Midbrain (tissue), 1 donor: ENCODE results near the gene FANCD2.
"Not testable (repeated sequence)": the region's sequence is repeated elsewhere in the genome, so short reads cannot be mapped to it uniquely, and the experiment has no call there.

Experiments
- DNase-seq: peaks from one replicate; lab custom pipeline; 2025; lab: John Stamatoyannopoulos, UW

FANCD2 gene

DNA sequence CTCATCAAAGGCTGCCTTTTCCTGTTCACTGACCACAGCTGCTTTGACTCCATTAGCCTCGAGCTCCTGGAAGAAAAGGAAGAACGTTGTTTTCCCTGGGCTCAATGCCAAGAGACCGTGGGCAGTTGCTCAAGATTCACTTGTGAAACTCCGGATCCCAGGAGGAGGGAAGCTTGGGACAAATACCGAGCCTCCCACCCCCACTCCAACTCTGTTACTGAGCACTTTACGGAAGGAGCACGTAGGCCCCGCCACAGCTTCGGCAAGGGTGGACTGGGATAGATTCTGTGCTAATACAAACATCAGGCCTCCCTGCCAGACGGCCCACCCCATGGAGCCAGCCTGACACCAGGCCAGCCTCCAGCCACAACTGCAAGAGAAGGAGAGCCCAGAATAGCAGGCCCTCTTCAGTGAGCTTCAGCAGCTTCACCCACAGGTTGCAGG, 10.8 kb upstream of the FANCD2 start:
- peak; percentile 85 for DNase-seq

DNA sequence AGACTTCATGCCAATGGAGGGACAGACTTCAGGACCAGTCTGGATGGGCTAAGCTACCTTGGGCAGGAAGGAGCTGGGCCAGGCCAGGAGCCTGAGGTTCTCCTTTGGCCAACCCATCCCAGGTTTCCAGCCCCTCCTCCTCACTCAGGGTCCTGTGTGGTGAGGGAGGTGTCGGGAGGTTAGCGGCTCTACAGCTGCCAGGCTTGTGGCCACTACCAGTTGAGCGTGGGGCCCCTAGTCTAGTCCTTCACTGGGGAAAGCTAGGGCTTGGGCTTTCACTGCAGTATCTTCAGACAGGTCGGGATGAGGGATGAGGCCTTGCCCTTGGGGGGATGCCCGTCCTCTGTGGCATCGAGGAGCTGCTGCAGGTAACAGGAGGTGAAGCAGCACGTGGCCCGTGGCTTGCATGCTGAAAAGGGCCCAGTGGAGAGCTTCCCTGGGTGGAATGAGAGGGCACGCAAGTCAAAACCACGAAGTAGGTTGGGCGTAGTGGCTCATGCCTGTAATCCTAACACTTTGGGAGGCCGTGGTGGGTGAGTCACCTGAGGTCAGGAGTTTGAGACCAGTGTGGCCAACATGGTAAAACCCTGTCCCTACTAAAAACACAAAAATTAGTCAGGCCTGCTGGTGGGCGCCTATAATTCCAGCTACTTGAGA, 8.5 kb upstream of the FANCD2 start:
- DNase-seq, result no peak

DNA sequence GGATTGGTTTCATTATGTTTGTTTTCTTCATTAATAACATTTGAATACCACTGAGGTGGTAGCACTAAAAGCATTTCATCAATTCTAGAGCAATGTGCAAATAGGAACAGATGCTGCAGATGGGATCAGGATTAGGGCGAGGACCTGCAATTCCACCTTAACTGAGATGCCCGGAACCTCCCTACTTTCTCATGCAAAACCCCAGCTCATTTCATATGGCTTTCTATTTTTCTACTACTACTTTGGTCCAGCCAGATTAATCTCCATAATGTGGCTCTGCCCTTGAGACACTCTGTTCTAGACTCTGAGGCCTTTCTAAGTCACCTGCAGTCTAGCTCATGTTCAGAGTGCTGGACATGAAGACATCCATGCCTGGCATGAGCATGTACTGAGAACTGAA, 7.4 kb upstream of the FANCD2 start:
- not testable (repeated sequence) for DNase-seq

DNA sequence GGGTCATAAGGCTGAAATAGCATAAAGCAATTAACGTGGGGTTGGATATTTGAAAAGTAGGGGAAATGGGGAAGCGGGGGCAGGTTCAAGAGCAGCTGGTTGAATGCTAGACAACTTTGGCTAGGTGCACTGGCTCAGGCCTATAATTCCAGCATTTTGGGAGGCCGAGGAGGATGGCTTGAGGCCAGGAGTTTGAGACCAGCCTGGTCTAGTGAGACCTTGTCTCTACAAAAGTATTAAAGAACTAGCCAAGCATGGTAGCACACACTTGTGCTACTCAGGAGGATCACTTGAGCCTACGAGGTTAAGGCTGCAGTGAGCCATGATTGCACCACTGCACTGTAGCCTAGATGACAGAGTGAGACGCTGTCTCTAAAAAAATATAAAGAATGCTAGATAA, 6.9 kb upstream of the FANCD2 start:
- no peak for DNase-seq

DNA sequence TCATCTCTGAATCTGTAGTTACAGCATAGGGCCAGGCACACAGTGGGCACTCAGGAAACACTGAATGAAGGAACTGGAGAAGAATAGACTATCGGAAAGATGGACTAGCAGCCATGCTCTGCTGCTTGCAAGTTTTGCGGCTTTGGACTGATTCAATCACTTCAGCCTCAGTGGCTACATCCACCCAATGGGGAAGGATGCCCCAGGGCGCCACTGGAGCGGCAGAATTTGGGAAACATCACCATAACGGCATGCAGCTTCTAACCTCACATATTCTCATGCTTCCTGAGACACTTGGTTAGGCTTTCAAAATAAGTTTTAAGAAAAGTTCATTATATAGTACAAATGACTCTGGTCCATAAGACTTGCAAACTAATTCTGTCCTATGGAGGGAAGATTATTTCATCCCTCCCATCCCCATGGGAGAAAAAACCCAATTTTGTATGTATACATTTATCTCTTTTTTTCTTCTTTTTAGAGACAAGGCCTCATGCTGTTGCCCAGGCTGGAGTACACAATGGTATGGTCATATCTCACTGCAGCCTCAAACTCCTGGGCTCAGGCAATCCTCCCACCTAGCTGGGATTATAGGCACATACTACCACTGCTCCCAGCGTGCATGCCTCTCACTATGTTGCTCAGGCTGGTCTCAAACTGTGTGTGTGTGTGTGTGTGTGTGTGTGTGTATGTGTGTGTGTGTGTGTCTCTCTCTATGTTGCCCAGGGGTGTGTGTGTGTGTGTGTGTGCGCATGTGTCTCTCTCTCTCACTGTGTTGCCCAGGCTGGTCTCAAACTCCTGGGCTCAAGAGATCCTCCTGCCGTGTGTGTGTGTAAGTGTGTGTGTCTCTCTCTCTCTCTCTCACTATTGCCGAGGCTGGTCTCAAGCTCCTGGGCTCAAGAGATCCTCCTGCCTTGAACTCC, 4.1 kb upstream of the FANCD2 start:
- no peak for DNase-seq

DNA sequence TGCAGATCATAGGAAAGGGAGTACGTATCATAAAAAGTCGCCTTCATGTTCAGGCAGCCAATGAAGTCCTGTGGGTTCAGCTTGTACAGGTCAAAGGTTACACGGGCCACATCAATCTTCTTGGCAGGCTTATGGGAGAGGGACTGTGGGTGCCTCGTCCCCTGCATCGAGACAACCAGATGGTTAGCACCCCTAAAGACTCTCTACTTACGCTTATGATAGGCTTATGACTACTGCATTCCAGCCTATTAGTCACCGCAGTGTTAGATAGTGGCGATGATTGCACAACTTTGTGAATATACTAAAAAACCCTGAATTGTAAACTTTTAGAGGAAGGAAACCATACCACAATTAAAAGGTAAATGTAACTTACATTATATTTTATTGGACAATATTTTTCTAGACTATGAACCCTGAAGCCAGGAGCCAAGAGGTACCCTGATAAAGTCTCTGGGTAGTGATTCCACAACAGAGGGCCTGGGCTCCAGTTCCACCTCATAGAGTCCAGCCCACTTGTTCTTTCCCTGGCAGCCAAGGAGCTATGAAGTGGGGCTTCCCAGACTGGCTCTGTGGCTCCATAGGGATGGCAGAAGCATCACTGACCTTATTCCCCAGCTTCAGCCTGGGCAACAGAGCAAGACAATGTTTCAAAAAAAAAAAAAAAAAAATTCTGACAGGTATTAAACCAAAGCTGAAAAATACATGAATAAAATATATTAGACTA, 2.5 kb upstream of the FANCD2 start:
- DNase-seq, result no peak

DNA sequence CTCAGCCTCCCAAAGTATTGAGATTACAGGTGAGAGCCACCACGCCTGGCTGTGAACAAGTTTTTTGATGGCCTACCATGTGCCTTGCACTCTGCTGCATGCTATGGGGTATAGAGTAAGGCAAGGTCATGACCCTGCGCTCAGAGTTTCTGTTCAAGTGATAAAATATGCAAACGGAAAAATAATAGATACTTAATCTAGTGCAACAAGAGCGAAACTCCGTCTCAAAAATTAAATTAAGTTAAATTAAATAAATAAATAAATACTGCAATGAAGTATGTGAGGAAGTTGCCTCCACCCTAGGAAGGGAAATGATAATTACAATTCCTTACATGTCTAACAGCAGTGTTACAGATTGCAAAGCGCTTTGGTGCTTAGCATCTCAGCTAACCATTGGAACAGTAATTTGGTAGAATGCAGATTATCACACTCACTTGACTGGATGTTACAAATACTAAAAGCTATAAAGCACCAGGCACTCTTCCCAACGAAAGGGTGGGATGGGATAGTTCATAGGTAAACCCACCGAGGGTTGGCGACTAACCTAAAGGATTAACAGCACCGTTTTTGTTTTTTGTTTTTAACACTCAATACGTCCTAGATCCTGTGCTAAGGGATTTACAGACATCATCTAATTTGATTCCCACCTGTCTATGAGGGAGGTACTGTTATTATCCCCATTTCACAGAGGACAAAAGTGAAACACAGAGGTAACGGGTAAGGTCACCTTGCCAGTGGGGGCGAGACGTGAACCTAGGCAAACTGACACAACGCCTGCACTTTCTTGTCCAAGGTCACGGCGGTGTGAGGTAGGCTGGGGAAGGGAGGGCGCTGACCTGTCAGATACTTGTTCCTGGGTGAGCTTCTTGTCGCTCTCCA, 793 bp upstream of the FANCD2 start:
- no peak for DNase-seq

DNA sequence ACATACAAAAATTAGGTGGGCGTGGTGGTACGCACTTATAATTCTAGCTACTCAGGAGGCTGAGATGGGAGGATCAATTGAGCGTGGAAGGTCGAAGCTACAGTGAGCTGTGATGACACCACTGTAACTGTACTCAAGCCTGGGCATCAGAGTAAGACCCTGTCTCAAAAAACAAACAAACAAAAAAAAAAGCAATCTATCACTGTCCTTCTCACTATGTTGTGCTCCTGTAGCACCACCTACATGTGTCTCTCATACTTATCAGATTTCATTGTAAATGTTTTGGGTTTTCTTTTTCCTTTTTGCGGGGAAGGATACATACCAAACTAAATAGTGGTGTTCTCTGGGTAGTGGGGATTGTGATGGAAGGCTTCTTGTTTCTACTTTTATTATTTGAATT, 14.8 kb downstream of the FANCD2 start:
- no peak for DNase-seq

DNA sequence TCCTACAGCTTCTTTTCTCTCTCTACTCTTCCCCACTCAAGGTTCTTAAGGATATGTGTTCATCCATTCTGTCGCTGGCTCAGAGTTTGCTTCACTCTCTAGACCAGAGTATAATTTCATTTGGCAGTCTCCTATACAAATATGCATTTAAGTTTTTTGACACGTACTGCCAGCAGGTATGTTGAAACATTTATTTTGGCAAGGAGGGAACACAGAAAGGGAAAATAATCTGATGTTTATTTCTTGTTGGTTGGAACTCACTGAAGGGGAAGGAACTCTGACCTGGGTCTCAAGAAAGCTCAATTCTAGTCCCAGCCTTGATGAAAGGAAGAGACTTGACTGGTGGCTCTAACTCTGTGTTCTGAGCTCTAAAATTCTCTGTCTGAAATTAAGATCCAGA, 21.6 kb downstream of the FANCD2 start:
- DNase-seq, result no peak

DNA sequence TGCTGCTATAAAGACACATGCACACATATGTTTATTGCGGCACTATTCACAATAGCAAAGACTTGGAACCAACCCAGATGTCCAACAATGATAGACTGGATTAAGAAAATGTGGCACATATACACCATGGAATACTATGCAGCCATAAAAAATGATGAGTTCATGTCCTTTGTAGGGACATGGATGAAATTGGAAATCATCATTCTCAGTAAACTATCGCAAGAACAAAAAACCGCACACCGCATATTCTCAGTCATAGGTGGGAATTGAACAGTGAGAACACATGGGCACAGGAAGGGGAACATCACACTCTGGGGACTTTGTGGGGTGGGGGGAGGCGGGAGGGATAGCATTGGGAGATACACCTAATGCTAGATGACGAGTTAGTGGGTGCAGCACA, 26.8 kb downstream of the FANCD2 start:
- DNase-seq, result not testable (repeated sequence)

DNA sequence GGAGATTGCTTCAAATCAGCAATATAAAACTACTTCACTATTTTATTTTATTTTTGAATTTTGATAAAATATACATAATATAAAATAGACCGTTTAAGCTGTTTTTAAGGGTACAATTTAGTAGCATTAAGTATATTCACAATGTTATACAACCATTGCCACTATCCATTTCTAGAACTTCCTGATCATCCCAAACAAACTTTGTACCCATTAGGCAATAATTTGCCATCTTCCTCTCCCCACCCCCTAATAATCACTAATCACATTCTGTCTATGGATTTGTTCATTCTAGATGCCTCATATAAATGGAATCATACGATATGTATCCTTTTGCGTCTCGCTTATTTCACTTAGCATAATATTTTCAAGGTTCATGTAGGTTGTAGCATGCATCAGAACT, 28.9 kb downstream of the FANCD2 start:
- no peak for DNase-seq

DNA sequence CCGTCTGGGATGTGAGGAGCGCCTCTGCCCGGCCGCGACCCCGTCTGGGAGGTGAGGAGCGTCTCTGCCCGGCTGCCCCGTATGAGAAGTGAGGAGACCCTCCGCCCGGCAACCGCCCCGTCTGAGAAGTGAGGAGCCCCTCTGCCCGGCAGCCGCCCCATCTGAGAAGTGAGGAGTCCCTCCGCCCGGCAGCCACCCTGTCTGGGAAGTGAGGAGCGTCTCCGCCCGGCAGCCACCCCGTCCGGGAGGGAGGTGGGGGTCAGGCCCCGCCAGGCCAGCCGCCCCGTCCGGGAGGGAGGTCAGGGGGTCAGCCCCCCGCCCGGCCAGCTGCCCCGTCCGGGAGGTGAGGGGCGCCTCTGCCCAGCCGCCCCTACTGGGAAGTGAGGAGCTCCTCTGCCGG, 43.8 kb downstream of the FANCD2 start:
- DNase-seq, result not testable (repeated sequence)

DNA sequence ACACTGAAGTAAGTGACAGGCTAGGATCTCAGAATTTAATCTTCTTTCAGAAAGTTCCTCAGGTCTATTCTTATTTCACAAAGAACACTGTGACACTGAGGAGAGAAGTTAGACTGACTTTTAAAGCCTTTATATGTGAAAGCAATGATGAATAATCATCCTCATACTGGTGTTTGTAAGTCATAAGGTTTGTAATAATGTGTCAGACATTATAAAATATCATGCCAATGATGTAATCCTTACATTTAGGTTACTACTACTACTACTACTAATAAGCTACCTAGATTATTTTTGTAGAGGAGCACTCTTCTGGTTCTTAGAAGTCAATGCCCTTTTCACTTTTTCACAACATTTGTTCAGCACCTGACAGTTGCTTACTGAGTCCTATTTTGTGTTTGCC, 48.4 kb downstream of the FANCD2 start:
- DNase-seq, result no peak

DNA sequence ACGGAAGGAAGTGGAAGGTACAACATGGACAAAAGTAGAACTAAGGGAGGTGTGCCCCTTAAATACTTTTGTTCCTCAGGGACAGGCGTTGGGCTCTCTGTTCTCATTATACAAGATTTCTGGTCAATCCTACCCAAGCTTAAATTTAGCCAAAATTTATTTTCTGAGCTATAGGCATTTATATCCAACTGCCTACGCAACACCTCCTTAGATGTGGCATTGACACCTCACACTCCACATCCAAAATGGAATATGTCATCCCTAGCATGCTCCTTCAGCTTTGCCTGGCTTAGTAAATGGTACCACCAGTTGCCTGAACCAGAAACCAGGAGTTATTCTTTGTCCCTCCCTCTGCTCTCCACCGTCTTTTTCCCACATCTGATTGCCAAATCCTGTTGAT, 55.6 kb downstream of the FANCD2 start:
- no peak for DNase-seq

DNA sequence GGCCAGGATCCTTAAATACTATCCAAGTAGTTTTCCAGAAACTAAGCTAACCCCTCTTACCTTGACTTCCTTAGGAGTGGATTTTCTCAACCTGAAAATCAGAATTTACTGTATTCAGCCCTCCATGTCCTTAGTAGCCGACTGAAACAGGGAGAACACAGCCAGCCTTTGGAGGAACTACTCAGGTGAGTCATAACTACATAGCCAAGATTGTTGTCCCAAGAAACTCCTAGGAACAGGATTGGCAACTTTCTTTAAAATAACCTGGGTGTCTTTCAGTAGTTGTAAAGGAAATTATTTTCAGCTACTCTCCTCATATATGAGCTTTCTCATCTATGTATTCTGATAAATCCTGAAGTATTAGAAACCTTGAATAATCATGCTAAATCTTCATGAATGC, 59.5 kb downstream of the FANCD2 start:
- DNase-seq, result no peak

DNA sequence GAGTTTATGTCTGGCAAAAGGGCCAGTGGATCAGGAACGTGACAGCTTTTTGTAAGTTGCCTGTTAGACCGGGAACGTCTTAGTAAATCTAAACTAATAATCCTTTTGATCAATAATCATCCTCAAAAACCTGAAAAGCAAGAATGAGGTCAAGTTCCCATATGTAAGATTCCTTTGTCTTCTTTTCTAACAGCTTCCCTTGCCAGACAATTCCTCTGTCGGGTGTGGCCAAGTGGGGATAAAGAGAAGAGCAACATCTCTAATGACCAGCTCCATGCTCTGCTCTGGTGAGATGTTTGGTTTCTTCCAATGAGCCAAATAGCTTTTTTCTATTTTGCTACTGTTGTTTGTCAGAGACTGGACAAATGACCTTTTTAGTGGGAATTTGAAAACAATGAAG, 62.0 kb downstream of the FANCD2 start:
- DNase-seq, result no peak

DNA sequence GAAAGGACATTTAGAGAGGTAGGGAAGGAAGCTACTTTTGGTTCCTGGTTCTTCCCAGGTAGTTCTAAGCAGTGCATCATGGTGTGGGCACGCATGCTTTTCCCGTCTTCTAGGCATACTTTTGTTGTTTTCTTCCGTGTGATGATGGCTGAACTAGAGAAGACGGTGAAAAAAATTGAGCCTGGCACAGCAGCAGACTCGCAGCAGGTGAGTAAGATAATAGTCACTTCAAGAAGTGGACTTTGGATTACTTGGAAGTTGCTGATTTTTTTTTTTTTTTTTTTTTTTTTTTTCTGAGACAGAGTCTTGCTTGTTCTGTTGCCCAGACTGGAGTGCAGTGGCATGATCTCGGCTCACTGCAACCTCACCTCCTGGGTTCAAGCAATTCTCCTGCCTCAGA, 63.9 kb downstream of the FANCD2 start:
- no peak for DNase-seq

DNA sequence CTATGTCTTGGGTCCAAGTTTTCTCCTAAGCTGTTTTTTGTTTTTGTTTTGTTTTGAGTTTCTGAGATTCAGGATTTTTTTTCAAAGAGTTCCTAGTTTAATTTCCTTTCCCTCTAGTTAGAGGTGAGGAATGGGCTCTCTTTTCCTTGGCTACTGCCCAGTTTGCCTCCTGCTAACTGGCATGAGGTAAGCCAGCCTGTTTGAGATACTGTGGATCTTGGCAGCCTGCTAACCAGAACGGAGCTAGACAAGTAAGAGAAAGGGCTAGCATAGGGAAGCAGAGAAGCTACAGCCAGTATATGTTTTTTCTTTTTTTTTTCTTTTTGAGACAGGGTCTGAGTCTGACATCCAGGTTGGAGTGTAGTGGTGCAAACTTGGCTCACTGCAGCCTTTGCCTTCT, 64.5 kb downstream of the FANCD2 start:
- not testable (repeated sequence) for DNase-seq

DNA sequence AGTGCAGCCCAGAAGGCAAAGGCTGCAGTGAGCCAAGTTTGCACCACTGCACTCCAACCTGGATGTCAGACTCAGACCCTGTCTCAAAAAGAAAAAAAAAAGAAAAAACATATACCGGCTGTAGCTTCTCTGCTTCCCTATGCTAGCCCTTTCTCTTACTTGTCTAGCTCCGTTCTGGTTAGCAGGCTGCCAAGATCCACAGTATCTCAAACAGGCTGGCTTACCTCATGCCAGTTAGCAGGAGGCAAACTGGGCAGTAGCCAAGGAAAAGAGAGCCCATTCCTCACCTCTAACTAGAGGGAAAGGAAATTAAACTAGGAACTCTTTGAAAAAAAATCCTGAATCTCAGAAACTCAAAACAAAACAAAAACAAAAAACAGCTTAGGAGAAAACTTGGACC, 65.2 kb downstream of the FANCD2 start:
- DNase-seq, result not testable (repeated sequence)

DNA sequence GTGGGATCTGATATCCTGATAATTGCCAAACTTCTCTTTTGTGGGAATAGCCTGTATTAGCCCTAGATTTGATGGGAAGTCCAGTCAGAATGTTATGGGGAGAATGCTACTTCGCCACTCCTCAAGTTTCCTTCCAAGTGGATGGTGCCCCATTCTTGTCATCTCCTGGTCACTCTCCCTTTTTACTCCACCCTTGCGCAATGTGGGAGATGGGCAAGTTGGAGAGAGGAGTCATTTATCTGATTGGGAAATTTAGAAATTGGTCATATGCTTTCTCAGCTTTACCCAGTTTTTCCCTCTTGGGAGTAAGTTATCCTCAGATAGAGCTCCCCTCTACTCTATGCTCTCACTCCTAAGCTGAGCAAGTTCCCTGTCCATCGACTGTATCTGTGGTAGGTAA, 67.4 kb downstream of the FANCD2 start:
- DNase-seq, result no peak

DNA sequence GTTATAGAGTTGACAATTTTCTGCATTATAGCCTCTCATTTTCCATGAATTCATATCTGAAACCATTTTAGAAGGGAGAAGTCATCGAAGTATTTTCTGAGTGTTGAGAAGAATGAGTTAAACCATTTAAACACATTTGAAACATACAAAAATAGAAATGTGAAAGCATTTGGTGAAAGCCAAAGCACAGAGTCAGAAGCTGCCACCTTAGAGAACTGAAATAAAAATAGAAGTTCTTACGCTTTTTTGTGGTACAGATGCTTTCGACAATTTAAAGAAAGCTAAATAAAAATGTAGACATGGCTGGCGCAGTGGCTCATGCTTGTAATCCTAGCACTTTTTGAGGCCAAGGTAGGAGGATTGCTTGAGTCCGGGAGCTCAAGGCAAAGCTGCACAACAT, 72.8 kb downstream of the FANCD2 start:
- no peak for DNase-seq

DNA sequence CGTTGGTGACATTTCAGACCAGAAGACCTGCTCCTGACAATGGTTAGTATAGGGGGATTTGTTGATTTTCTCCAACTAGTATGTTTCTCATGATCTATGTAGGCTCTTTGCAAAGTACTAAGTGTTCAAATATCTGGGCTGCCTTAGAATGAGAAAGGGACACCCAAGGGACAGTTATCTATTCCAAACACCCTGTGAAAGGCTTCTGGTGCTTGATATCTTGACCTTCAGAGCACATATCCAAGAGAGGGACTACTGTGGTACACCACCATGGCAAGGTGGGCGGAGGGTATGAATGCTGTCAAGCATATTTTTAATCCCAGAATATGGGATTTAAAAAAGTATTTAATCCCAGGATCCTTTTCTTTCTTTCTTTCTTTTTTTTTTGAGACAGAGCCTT, 80.7 kb downstream of the FANCD2 start:
- no peak for DNase-seq
